Thyroid gland (tissue), 4 donors: Measurements from ENCODE around the gene TEX54.

Experiments
- POLR2A ChIP-seq, 2 donors: fragments of 450-650 bp; IDR thresholded peaks; one replicate each; pipeline ENCODE4 v1.6.1; 2017; ENCODE audit warnings: antibody characterized with exemption in 2 of 2, mild to moderate bottlenecking in 2 of 2, moderate library complexity in 1 of 2
- TF ChIP-seq, protein P1 (sequence below), 6 experiments: fragments of 200-600 bp in 3 of 6; fragments of 450-650 bp in 3 of 6; sonication (generic) in 3 of 6; IDR thresholded peaks; one replicate each; pipeline ENCODE4 v1.5.1; 2016 to 2019; ENCODE audit warnings: antibody characterized with exemption in 6 of 6, mild to moderate bottlenecking in 2 of 6, inconsistent platforms in 1 of 6, moderate library complexity in 1 of 6

DNA sequence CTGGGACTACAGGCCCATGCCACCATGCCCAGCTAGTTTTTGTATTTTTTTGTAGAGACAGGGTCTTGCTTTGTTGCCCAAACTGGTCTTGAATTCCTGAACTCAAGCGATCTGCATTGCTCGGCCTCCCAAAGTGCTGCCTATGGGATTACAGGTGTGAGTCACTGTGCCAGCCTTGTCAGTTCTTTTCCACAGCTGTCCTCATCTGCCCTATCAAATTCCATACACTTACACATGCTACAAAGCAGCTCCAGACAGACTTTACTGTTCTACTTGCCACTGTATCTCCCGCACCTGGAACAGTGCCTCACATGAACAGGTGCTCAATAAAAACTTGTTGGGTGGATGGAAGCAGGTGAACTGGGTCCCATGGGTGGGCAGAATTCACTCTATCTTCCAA, 9.0 kb downstream of the TEX54 start:
- TF ChIP-seq, protein P1, sequence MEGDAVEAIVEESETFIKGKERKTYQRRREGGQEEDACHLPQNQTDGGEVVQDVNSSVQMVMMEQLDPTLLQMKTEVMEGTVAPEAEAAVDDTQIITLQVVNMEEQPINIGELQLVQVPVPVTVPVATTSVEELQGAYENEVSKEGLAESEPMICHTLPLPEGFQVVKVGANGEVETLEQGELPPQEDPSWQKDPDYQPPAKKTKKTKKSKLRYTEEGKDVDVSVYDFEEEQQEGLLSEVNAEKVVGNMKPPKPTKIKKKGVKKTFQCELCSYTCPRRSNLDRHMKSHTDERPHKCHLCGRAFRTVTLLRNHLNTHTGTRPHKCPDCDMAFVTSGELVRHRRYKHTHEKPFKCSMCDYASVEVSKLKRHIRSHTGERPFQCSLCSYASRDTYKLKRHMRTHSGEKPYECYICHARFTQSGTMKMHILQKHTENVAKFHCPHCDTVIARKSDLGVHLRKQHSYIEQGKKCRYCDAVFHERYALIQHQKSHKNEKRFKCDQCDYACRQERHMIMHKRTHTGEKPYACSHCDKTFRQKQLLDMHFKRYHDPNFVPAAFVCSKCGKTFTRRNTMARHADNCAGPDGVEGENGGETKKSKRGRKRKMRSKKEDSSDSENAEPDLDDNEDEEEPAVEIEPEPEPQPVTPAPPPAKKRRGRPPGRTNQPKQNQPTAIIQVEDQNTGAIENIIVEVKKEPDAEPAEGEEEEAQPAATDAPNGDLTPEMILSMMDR (IDR thresholded peaks at IDR 0.05): no peak
- TF ChIP-seq POLR2A (IDR thresholded peaks at IDR 0.05): no peak
